HEK293 (cell line): ENCODE data around the gene TTC7B.
A peak's percentile ranks its signal among the peaks of the same experiment; 100 is the strongest.

Source experiments
- CTCF ChIA-PET: fragments of 350-600 bp; formaldehyde crosslinking; extraction: SDS; loops from one replicate; lab custom pipeline; 2021; ENCODE audit warnings: antibody characterized with exemption; lab: Yijun Ruan, JAX
- POLR2A ChIA-PET: fragments of 300-600 bp; formaldehyde crosslinking; extraction: SDS; loops from one replicate; lab custom pipeline; 2020; ENCODE audit warnings: antibody characterized with exemption, inconsistent platforms; lab: Yijun Ruan, JAX
- H3K27ac ChIP-seq: fragments of 200-500 bp; sonication (Bioruptor generic); 2 replicates; pipeline ENCODE4 v1.5.1; 2014; ENCODE audit warnings: low read depth, low read length, control low read depth, inconsistent platforms; ENCODE audit errors: extremely low read depth
- H3K36me3 ChIP-seq, 2 experiments: fragments of 200-500 bp in 1 of 2; sonication (Bioruptor generic) in 1 of 2; 1 replicate in 1 of 2; 2 replicates in 1 of 2; pipeline ENCODE4 v1.5.1; 2014 to 2017; ENCODE audit warnings: inconsistent platforms in 2 of 2, low read length in 2 of 2; ENCODE audit not compliant: control insufficient read depth in 2 of 2, insufficient read depth in 1 of 2
- H3K4me1 ChIP-seq: fragments of 200-500 bp; sonication (Bioruptor generic); 2 replicates; pipeline ENCODE4 v1.5.1; 2014; ENCODE audit warnings: mild to moderate bottlenecking, low read length, inconsistent platforms; ENCODE audit not compliant: control insufficient read depth, insufficient read depth
- H3K4me3 ChIP-seq: 2 replicates; pipeline ENCODE4 v1.5.1; 2011; ENCODE audit warnings: low read depth, mild to moderate bottlenecking, control low read depth, low read length, moderate library complexity
- H3K9me3 ChIP-seq: fragments of 200-500 bp; sonication (Bioruptor generic); 2 replicates; pipeline ENCODE4 v1.5.1; 2014; ENCODE audit warnings: low read depth, low read length, inconsistent platforms; ENCODE audit not compliant: control insufficient read depth, insufficient read depth
- EGR2 ChIP-seq: fragments of 450-650 bp; formaldehyde crosslinking; IDR thresholded peaks from 2 replicates; pipeline ENCODE4 v1.5.1; 2016; ENCODE audit warnings: low read depth, missing biosample characterization, missing genetic modification characterization
- KLF1 ChIP-seq: fragments of 450-650 bp; formaldehyde crosslinking; IDR thresholded peaks from 2 replicates; pipeline ENCODE4 v1.5.1; 2016; ENCODE audit warnings: missing biosample characterization, missing genetic modification characterization
- PRDM6 ChIP-seq: fragments of 450-650 bp; formaldehyde crosslinking; IDR thresholded peaks from 2 replicates; pipeline ENCODE4 v1.5.1; 2017; ENCODE audit warnings: missing biosample characterization, missing genetic modification characterization
- ZFP37 ChIP-seq: fragments of 450-650 bp; formaldehyde crosslinking; IDR thresholded peaks from 2 replicates; pipeline ENCODE4 v1.5.1; 2016; ENCODE audit warnings: missing biosample characterization, missing genetic modification characterization
- ZNF114 ChIP-seq: fragments of 450-650 bp; formaldehyde crosslinking; IDR thresholded peaks from 2 replicates; pipeline ENCODE4 v1.5.0; 2017; ENCODE audit warnings: missing biosample characterization, missing genetic modification characterization
- ZNF138 ChIP-seq: fragments of 450-650 bp; formaldehyde crosslinking; IDR thresholded peaks from 2 replicates; pipeline ENCODE4 v1.5.1; 2016; ENCODE audit warnings: missing biosample characterization, missing genetic modification characterization, borderline replicate concordance
- ZNF335 ChIP-seq: fragments of 450-650 bp; formaldehyde crosslinking; conservative IDR thresholded peaks from 2 replicates; pipeline ENCODE4 v1.5.1; 2016; ENCODE audit warnings: missing biosample characterization, missing genetic modification characterization
- ZNF518A ChIP-seq: fragments of 450-650 bp; formaldehyde crosslinking; conservative IDR thresholded peaks from 2 replicates; pipeline ENCODE4 v1.5.1; 2016; ENCODE audit warnings: low read depth, missing biosample characterization, missing genetic modification characterization
- ZNF610 ChIP-seq: fragments of 450-650 bp; formaldehyde crosslinking; IDR thresholded peaks from 2 replicates; pipeline ENCODE4 v1.5.1; 2016; ENCODE audit warnings: missing biosample characterization, missing genetic modification characterization, borderline replicate concordance
- ZNF704 ChIP-seq: fragments of 450-650 bp; formaldehyde crosslinking; IDR thresholded peaks from 2 replicates; pipeline ENCODE4 v1.5.1; 2016; ENCODE audit warnings: missing biosample characterization, missing genetic modification characterization
- ZNF843 ChIP-seq: fragments of 450-650 bp; formaldehyde crosslinking; IDR thresholded peaks from 2 replicates; pipeline ENCODE4 v1.5.1; 2016; ENCODE audit warnings: missing biosample characterization, missing genetic modification characterization
- TF ChIP-seq, protein P1 (sequence below): fragments of 450-650 bp; formaldehyde crosslinking; IDR thresholded peaks from 2 replicates; pipeline ENCODE4 v1.5.1; 2016; ENCODE audit warnings: missing biosample characterization, missing genetic modification characterization
- TF ChIP-seq, protein P2 (sequence below): fragments of 450-650 bp; formaldehyde crosslinking; IDR thresholded peaks from 2 replicates; pipeline ENCODE4 v1.5.1; 2016; ENCODE audit warnings: missing biosample characterization, missing genetic modification characterization

Gene TTC7B

GRCh38 chr14:90508536-90509254 lies 307.5 kb downstream of the TTC7B start:
- TF ChIP-seq ZNF518A (tag by site-specific recombination) (no peak), ZNF138 (tag by site-specific recombination) (no peak), PRDM6 (tag by site-specific recombination) (no peak), EGR2 (tag by site-specific recombination) (0 out of 2 replicates have a peak, but pooled peaks have one; percentile 11), ZNF843 (tag by site-specific recombination) (no peak), ZNF610 (tag by site-specific recombination) (no peak)
- TF ChIP-seq, protein P1, sequence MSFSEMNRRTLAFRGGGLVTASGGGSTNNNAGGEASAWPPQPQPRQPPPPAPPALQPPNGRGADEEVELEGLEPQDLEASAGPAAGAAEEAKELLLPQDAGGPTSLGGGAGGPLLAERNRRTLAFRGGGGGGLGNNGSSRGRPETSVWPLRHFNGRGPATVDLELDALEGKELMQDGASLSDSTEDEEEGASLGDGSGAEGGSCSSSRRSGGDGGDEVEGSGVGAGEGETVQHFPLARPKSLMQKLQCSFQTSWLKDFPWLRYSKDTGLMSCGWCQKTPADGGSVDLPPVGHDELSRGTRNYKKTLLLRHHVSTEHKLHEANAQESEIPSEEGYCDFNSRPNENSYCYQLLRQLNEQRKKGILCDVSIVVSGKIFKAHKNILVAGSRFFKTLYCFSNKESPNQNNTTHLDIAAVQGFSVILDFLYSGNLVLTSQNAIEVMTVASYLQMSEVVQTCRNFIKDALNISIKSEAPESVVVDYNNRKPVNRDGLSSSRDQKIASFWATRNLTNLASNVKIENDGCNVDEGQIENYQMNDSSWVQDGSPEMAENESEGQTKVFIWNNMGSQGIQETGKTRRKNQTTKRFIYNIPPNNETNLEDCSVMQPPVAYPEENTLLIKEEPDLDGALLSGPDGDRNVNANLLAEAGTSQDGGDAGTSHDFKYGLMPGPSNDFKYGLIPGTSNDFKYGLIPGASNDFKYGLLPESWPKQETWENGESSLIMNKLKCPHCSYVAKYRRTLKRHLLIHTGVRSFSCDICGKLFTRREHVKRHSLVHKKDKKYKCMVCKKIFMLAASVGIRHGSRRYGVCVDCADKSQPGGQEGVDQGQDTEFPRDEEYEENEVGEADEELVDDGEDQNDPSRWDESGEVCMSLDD = no peak
- TF ChIP-seq, all 188 proteins: peak for 1
- Histone ChIP-seq H3K4me3 (no peak overlapping the region), H3K4me1 (no peaks in the 10 kb centered on the region; the same call in 1 of the 2 replicates), H3K27ac (no peak overlapping the region), H3K36me3 (no peaks in the 10 kb centered on the region), H3K9me3 (no peaks in the 10 kb centered on the region)
- CTCF ChIA-PET = no interaction called here
- POLR2A ChIA-PET = no interaction called here

GRCh38 chr14:90508036-90508435 lies 308.2 kb downstream of the TTC7B start:
- TF ChIP-seq ZNF138 (tag by site-specific recombination) (no peak), ZNF114 (tag by site-specific recombination) (no peak), ZFP37 (no peak), KLF1 (no peak), ZNF335 (tag by site-specific recombination) (no peak), ZNF704 (tag by site-specific recombination) (no peak)
- TF ChIP-seq, protein P2, sequence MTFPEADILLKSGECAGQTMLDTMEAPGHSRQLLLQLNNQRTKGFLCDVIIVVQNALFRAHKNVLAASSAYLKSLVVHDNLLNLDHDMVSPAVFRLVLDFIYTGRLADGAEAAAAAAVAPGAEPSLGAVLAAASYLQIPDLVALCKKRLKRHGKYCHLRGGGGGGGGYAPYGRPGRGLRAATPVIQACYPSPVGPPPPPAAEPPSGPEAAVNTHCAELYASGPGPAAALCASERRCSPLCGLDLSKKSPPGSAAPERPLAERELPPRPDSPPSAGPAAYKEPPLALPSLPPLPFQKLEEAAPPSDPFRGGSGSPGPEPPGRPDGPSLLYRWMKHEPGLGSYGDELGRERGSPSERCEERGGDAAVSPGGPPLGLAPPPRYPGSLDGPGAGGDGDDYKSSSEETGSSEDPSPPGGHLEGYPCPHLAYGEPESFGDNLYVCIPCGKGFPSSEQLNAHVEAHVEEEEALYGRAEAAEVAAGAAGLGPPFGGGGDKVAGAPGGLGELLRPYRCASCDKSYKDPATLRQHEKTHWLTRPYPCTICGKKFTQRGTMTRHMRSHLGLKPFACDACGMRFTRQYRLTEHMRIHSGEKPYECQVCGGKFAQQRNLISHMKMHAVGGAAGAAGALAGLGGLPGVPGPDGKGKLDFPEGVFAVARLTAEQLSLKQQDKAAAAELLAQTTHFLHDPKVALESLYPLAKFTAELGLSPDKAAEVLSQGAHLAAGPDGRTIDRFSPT = no peak
- no peaks in the 10 kb centered on the region; the same call in 1 of the 2 replicates for H3K4me1 ChIP-seq
- no peak overlapping the region for H3K4me3 ChIP-seq
- no peaks in the 10 kb centered on the region for H3K36me3 ChIP-seq
- no peaks in the 10 kb centered on the region for H3K9me3 ChIP-seq
- CTCF ChIA-PET = interaction anchor here (0.7 to 1.0 kb wide), 2 partner anchors 8 to 90 kb away, joined by 3 to 4 read pairs; no protein-coding TSS in a partner anchor
- no peak overlapping the region for H3K27ac ChIP-seq
- POLR2A ChIA-PET = no interaction called here
